GM21717 (cell line): ENCODE measurements around the gene TCF15.
"Not testable (repeated sequence)": the region's sequence is repeated elsewhere in the genome, so short reads cannot be mapped to it uniquely, and the experiment has no call there.

ENCODE experiments used
- ATAC-seq: cut with Tn5 transposase; IDR thresholded peaks from one replicate; pipeline ENCODE4 v1.9.1; 2021; ENCODE audit warnings: mild to moderate bottlenecking, moderate library complexity; ENCODE audit not compliant: unreplicated experiment

TCF15 gene

GRCh38 chr20:584161-584970 lies 25.7 kb downstream of the TCF15 start:
- no peak for ATAC-seq

- no peak for ATAC-seq
These were observed 27.9 kb downstream of the TCF15 start for GRCh38 chr20:582204-582603.

GRCh38 chr20:578940-579690 lies 31.0 kb downstream of the TCF15 start:
- ATAC-seq = not testable (repeated sequence)

- no peak for ATAC-seq
These were observed 32.8 kb downstream of the TCF15 start for GRCh38 chr20:577167-577791.

GRCh38 chr20:576156-576555 lies 34.0 kb downstream of the TCF15 start:
- no peak for ATAC-seq

- ATAC-seq = no peak
These were observed 34.9 kb downstream of the TCF15 start for GRCh38 chr20:575230-575629.

- ATAC-seq = no peak
These were observed 35.7 kb downstream of the TCF15 start for GRCh38 chr20:574297-574942.

- ATAC-seq = no peak
These were observed 36.5 kb downstream of the TCF15 start for GRCh38 chr20:573414-574296.

GRCh38 chr20:572727-573126 lies 37.4 kb downstream of the TCF15 start:
- no peak for ATAC-seq

GRCh38 chr20:571754-572441 lies 38.2 kb downstream of the TCF15 start:
- no peak for ATAC-seq

GRCh38 chr20:568673-569415 lies 41.3 kb downstream of the TCF15 start:
- ATAC-seq = no peak

- no peak for ATAC-seq
These were observed 41.9 kb downstream of the TCF15 start for GRCh38 chr20:568097-568652.

GRCh38 chr20:564192-564591 lies 45.9 kb downstream of the TCF15 start:
- ATAC-seq = no peak

GRCh38 chr20:563187-563586 lies 46.9 kb downstream of the TCF15 start:
- no peak for ATAC-seq

- no peak for ATAC-seq
These were observed 47.7 kb downstream of the TCF15 start for GRCh38 chr20:562232-562897.

- no peak for ATAC-seq
These were observed 48.5 kb downstream of the TCF15 start for GRCh38 chr20:561437-562231.

GRCh38 chr20:560680-561079 lies 49.4 kb downstream of the TCF15 start:
- no peak for ATAC-seq
